GM23338 (cell line): ENCODE measurements around the gene LARGE1. TPM values are rescaled to one million over a fixed set of nuclear protein-coding genes. Genes with fewer than 3 reads are reported as not detected.

Experiments used
- ATAC-seq: fragments of 200-7000 bp; cut with Tn5 transposase; 3 replicates; pipeline ENCODE4 v1.9.1; 2020
- DNase-seq: peaks from one replicate; pipeline ENCODE4 v3.0.0-alpha.2; 2015; ENCODE audit warnings: low spot score
- H2AFZ ChIP-seq: fragments of 200-600 bp; sonication (generic); 2 replicates; pipeline ENCODE4 v1.8.0; 2016; ENCODE audit warnings: antibody characterized with exemption, mild to moderate bottlenecking, moderate library complexity
- H3F3A ChIP-seq: fragments of 200-600 bp; sonication (generic); replicated peaks from 2 replicates; pipeline ENCODE4 v1.8.0; 2017; ENCODE audit warnings: antibody characterized with exemption, mixed run types, low read depth
- H3K27ac ChIP-seq: fragments of 200-600 bp; sonication (generic); 2 replicates; pipeline ENCODE4 v1.6.1; 2016; ENCODE audit warnings: low read depth
- H3K27me3 ChIP-seq: fragments of 200-600 bp; sonication (generic); 2 replicates; pipeline ENCODE4 v1.8.0; 2016; ENCODE audit warnings: mild to moderate bottlenecking, mixed run types, moderate library complexity; ENCODE audit not compliant: insufficient read depth
- H3K36me3 ChIP-seq: fragments of 200-600 bp; sonication (generic); 2 replicates; pipeline ENCODE4 v1.8.0; 2016; ENCODE audit warnings: mild to moderate bottlenecking; ENCODE audit not compliant: insufficient read depth
- H3K4me1 ChIP-seq: fragments of 200-600 bp; sonication (generic); 2 replicates; pipeline ENCODE4 v1.8.0; 2016; ENCODE audit warnings: mild to moderate bottlenecking, moderate library complexity; ENCODE audit not compliant: insufficient read depth
- H3K4me2 ChIP-seq: fragments of 200-600 bp; sonication (generic); 2 replicates; pipeline ENCODE4 v1.7.1; 2017; ENCODE audit warnings: mixed run types
- H3K4me3 ChIP-seq: fragments of 200-600 bp; sonication (generic); 2 replicates; pipeline ENCODE4 v1.6.1; 2016; ENCODE audit warnings: mixed run types
- H3K79me2 ChIP-seq: fragments of 200-600 bp; sonication (generic); replicated peaks from 2 replicates; pipeline ENCODE4 v1.8.0; 2017; ENCODE audit warnings: mild to moderate bottlenecking; ENCODE audit not compliant: insufficient read depth
- H3K9me2 ChIP-seq: fragments of 200-600 bp; sonication (generic); 2 replicates; pipeline ENCODE4 v1.8.0; 2017; ENCODE audit not compliant: insufficient read depth
- H4K20me1 ChIP-seq: fragments of 200-600 bp; sonication (generic); replicated peaks from 2 replicates; pipeline ENCODE4 v1.8.0; 2017; ENCODE audit warnings: mild to moderate bottlenecking; ENCODE audit not compliant: insufficient read depth
- H3K27ac Mint-ChIP-seq: 2 replicates; pipeline ENCODE4 v1.8.0; 2020; ENCODE audit warnings: inconsistent platforms, mild to moderate bottlenecking, moderate library complexity, mixed read lengths
- H3K27me3 Mint-ChIP-seq: 3 replicates; pipeline ENCODE4 v1.8.0; 2022; ENCODE audit warnings: low read depth, mild to moderate bottlenecking, moderate library complexity, mixed read lengths, inconsistent platforms; ENCODE audit not compliant: insufficient read depth, poor library complexity
- H3K36me3 Mint-ChIP-seq: 3 replicates; pipeline ENCODE4 v1.8.0; 2021; ENCODE audit warnings: low read depth, mild to moderate bottlenecking, inconsistent platforms, moderate library complexity, mixed read lengths
- H3K4me1 Mint-ChIP-seq: 3 replicates; pipeline ENCODE4 v1.8.0; 2020; ENCODE audit warnings: mild to moderate bottlenecking, inconsistent platforms, mixed read lengths
- H3K4me3 Mint-ChIP-seq: 3 replicates; pipeline ENCODE4 v1.8.0; 2021; ENCODE audit warnings: moderate library complexity, mild to moderate bottlenecking, inconsistent platforms, mixed read lengths
- H3K9me3 Mint-ChIP-seq: 3 replicates; pipeline ENCODE4 v1.8.0; 2020; ENCODE audit warnings: moderate library complexity, mild to moderate bottlenecking, inconsistent platforms, mixed read lengths
- CREB1 ChIP-seq: fragments of 250-450 bp; sonication (Bioruptor Pico); IDR thresholded peaks from 2 replicates; pipeline ENCODE4 v1.5.0; 2020; ENCODE audit warnings: low read depth, mild to moderate bottlenecking, moderate library complexity
- EZH2 ChIP-seq: fragments of 200-600 bp; sonication (generic); IDR thresholded peaks from one replicate; pipeline ENCODE4 v1.8.0; 2017; ENCODE audit warnings: antibody characterized with exemption, mild to moderate bottlenecking, low read depth; ENCODE audit not compliant: unreplicated experiment
- EZH2phosphoT487 ChIP-seq: fragments of 200-600 bp; sonication (generic); IDR thresholded peaks from one replicate; pipeline ENCODE4 v1.8.1; 2018; ENCODE audit warnings: antibody characterized with exemption; ENCODE audit not compliant: unreplicated experiment
- NANOG ChIP-seq: IDR thresholded peaks from 2 replicates; pipeline ENCODE4 v1.6.1; 2016; ENCODE audit warnings: antibody characterized with exemption, borderline replicate concordance
- POLR2AphosphoS5 ChIP-seq: IDR thresholded peaks from 2 replicates; pipeline ENCODE4 v1.6.1; 2016; ENCODE audit warnings: antibody characterized with exemption, low read depth
- STAT1 ChIP-seq: IDR thresholded peaks from one replicate; pipeline ENCODE4 v1.6.1; 2016; ENCODE audit warnings: antibody characterized with exemption; ENCODE audit not compliant: unreplicated experiment
- ZNF114 ChIP-seq: fragments of 250-450 bp; sonication (Bioruptor Pico); IDR thresholded peaks from 2 replicates; pipeline ENCODE4 v1.5.0; 2020; ENCODE audit warnings: mild to moderate bottlenecking, moderate library complexity
- polyA plus RNA-seq: library from polyadenylated mRNA; unstranded; fragments of >200 nt; fragmentation: Nextera tagmentation; extraction: Ambion mirVana; gene quantifications from 2 replicates; pipeline ENCODE4 v1.2.1, GENCODE V29; 2016
- total RNA-seq: library from RNA; depleted of rRNA; stranded (reverse); fragments of >200 nt; shearing (Covaris generic); gene quantifications from 2 replicates; pipeline ENCODE4 v1.2.3, GENCODE V29; 2014
- TF ChIP-seq, protein P1 (sequence below), 2 experiments: fragments of 200-600 bp in 1 of 2; sonication (generic) in 1 of 2; conservative IDR thresholded peaks; 2 replicates each; pipeline versions ENCODE4 v1.5.1 to v1.6.1; 2016 to 2017; ENCODE audit warnings: antibody characterized with exemption in 2 of 2, low read depth in 2 of 2, mild to moderate bottlenecking in 2 of 2, moderate library complexity in 1 of 2
- TF ChIP-seq, protein P2 (sequence below): IDR thresholded peaks from 2 replicates; pipeline ENCODE4 v1.6.1; 2016; ENCODE audit warnings: antibody characterized with exemption
- TF ChIP-seq, protein P3 (sequence below): IDR thresholded peaks from one replicate; pipeline ENCODE4 v1.6.1; 2018; ENCODE audit warnings: antibody characterized with exemption; ENCODE audit not compliant: unreplicated experiment
- TF ChIP-seq, protein P4 (sequence below): fragments of 250-450 bp; sonication (Bioruptor Pico); IDR thresholded peaks from 2 replicates; pipeline ENCODE4 v1.5.0; 2020; ENCODE audit warnings: mild to moderate bottlenecking, moderate library complexity

LARGE1 gene
- total and polyA plus RNA-seq, 2 experiments from 2014 or later = 12.8 to 75.6 TPM

DNA sequence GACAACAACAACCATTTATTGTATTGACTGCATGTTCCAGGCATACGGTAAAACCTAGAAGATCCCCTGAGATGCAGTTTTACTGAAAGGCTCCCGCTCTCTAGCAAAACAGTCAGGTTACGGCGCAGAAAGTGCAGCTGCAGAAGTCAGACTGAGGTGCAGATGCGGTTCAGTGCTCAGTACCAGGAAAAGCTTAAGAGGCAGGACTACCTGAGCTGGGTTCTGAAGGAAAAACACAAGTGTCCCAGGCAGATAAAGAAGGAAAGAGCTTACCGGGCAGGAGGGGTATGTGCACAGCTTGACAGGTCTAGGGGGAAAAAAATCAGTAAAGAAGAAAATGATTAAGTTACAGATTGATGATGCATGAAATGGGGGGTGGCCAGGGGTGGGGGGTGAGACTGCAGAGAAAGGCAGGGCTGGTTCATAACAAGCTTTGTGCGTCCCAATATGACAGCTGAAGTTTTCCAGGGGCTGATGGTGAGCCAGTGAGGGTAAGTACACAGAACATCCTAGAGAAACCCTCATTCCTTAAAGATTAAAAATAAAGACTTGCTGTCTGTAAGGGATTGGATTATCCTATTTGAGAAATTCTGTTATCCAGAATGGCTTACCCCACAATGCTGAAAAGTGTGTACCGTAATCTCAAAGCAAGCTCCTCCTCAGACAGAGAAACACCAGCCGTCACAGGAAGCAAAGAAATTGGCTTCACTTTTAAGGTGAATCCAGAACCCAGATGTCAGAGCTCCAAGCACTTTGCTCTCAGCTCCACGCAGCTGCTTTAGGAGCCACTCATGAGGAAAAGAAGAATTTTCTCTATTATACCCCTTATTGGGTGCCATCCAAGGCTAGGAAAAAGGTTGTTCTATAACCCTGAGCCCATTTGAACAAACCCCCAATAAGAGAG is 11.9 kb downstream of the LARGE1 start:
- Mint-ChIP-seq H3K4me1 (peaks cover 65% of the 10 kb centered on the region), H3K4me3 (no peak overlapping the region), H3K27me3 (peaks cover 9% of the 10 kb centered on the region), H3K27ac (no peak overlapping the region; the same call in 1 of the 2 replicates), H3K9me3 (no peaks in the 10 kb centered on the region), H3K36me3 (peaks cover 50% of the 10 kb centered on the region)
- ATAC-seq = no peak
- H3K4me2 ChIP-seq = no peak overlapping the region
- no peak overlapping the region for H3K4me3 ChIP-seq
- H3K9me2 ChIP-seq = no peaks in the 10 kb centered on the region
- no peak for DNase-seq
- no peaks in the 10 kb centered on the region for H3K27me3 ChIP-seq
- H3K36me3 ChIP-seq = no peaks in the 10 kb centered on the region
- H2AFZ ChIP-seq = no peak overlapping the region
- peaks cover 64% of the 10 kb centered on the region for H4K20me1 ChIP-seq
- TF ChIP-seq, protein P1, sequence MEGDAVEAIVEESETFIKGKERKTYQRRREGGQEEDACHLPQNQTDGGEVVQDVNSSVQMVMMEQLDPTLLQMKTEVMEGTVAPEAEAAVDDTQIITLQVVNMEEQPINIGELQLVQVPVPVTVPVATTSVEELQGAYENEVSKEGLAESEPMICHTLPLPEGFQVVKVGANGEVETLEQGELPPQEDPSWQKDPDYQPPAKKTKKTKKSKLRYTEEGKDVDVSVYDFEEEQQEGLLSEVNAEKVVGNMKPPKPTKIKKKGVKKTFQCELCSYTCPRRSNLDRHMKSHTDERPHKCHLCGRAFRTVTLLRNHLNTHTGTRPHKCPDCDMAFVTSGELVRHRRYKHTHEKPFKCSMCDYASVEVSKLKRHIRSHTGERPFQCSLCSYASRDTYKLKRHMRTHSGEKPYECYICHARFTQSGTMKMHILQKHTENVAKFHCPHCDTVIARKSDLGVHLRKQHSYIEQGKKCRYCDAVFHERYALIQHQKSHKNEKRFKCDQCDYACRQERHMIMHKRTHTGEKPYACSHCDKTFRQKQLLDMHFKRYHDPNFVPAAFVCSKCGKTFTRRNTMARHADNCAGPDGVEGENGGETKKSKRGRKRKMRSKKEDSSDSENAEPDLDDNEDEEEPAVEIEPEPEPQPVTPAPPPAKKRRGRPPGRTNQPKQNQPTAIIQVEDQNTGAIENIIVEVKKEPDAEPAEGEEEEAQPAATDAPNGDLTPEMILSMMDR (conservative IDR thresholded peaks at IDR 0.05; ENCODE audit: low read depth in 2 of 2) = no peak
- TF ChIP-seq POLR2AphosphoS5 = no peak
- TF ChIP-seq, protein P2, sequence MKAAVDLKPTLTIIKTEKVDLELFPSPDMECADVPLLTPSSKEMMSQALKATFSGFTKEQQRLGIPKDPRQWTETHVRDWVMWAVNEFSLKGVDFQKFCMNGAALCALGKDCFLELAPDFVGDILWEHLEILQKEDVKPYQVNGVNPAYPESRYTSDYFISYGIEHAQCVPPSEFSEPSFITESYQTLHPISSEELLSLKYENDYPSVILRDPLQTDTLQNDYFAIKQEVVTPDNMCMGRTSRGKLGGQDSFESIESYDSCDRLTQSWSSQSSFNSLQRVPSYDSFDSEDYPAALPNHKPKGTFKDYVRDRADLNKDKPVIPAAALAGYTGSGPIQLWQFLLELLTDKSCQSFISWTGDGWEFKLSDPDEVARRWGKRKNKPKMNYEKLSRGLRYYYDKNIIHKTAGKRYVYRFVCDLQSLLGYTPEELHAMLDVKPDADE = no peak
- TF ChIP-seq ZNF114 (CRISPR knock-in tag) = no peak
- no peak for TF ChIP-seq CREB1
- TF ChIP-seq, protein P3, sequence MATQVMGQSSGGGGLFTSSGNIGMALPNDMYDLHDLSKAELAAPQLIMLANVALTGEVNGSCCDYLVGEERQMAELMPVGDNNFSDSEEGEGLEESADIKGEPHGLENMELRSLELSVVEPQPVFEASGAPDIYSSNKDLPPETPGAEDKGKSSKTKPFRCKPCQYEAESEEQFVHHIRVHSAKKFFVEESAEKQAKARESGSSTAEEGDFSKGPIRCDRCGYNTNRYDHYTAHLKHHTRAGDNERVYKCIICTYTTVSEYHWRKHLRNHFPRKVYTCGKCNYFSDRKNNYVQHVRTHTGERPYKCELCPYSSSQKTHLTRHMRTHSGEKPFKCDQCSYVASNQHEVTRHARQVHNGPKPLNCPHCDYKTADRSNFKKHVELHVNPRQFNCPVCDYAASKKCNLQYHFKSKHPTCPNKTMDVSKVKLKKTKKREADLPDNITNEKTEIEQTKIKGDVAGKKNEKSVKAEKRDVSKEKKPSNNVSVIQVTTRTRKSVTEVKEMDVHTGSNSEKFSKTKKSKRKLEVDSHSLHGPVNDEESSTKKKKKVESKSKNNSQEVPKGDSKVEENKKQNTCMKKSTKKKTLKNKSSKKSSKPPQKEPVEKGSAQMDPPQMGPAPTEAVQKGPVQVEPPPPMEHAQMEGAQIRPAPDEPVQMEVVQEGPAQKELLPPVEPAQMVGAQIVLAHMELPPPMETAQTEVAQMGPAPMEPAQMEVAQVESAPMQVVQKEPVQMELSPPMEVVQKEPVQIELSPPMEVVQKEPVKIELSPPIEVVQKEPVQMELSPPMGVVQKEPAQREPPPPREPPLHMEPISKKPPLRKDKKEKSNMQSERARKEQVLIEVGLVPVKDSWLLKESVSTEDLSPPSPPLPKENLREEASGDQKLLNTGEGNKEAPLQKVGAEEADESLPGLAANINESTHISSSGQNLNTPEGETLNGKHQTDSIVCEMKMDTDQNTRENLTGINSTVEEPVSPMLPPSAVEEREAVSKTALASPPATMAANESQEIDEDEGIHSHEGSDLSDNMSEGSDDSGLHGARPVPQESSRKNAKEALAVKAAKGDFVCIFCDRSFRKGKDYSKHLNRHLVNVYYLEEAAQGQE = no peak
- TF ChIP-seq, protein P4, sequence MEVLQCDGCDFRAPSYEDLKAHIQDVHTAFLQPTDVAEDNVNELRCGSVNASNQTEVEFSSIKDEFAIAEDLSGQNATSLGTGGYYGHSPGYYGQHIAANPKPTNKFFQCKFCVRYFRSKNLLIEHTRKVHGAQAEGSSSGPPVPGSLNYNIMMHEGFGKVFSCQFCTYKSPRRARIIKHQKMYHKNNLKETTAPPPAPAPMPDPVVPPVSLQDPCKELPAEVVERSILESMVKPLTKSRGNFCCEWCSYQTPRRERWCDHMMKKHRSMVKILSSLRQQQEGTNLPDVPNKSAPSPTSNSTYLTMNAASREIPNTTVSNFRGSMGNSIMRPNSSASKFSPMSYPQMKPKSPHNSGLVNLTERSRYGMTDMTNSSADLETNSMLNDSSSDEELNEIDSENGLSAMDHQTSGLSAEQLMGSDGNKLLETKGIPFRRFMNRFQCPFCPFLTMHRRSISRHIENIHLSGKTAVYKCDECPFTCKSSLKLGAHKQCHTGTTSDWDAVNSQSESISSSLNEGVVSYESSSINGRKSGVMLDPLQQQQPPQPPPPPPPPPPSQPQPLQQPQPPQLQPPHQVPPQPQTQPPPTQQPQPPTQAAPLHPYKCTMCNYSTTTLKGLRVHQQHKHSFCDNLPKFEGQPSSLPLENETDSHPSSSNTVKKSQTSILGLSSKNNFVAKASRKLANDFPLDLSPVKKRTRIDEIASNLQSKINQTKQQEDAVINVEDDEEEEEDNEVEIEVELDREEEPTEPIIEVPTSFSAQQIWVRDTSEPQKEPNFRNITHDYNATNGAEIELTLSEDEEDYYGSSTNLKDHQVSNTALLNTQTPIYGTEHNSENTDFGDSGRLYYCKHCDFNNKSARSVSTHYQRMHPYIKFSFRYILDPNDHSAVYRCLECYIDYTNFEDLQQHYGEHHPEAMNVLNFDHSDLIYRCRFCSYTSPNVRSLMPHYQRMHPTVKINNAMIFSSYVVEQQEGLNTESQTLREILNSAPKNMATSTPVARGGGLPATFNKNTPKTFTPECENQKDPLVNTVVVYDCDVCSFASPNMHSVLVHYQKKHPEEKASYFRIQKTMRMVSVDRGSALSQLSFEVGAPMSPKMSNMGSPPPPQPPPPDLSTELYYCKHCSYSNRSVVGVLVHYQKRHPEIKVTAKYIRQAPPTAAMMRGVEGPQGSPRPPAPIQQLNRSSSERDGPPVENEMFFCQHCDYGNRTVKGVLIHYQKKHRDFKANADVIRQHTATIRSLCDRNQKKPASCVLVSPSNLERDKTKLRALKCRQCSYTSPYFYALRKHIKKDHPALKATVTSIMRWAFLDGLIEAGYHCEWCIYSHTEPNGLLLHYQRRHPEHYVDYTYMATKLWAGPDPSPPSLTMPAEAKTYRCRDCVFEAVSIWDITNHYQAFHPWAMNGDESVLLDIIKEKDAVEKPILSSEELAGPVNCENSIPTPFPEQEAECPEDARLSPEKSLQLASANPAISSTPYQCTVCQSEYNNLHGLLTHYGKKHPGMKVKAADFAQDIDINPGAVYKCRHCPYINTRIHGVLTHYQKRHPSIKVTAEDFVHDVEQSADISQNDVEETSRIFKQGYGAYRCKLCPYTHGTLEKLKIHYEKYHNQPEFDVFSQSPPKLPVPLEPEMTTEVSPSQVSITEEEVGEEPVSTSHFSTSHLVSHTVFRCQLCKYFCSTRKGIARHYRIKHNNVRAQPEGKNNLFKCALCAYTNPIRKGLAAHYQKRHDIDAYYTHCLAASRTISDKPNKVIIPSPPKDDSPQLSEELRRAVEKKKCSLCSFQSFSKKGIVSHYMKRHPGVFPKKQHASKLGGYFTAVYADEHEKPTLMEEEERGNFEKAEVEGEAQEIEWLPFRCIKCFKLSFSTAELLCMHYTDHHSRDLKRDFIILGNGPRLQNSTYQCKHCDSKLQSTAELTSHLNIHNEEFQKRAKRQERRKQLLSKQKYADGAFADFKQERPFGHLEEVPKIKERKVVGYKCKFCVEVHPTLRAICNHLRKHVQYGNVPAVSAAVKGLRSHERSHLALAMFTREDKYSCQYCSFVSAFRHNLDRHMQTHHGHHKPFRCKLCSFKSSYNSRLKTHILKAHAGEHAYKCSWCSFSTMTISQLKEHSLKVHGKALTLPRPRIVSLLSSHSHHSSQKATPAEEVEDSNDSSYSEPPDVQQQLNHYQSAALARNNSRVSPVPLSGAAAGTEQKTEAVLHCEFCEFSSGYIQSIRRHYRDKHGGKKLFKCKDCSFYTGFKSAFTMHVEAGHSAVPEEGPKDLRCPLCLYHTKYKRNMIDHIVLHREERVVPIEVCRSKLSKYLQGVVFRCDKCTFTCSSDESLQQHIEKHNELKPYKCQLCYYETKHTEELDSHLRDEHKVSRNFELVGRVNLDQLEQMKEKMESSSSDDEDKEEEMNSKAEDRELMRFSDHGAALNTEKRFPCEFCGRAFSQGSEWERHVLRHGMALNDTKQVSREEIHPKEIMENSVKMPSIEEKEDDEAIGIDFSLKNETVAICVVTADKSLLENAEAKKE (CRISPR knock-in tag) = no peak
- no peak for TF ChIP-seq EZH2
- no peak for TF ChIP-seq EZH2phosphoT487
- TF ChIP-seq STAT1 = no peak
- no peak for TF ChIP-seq NANOG
- no peaks in the 10 kb centered on the region for H3F3A ChIP-seq
- H3K27ac ChIP-seq = 0 out of 2 replicates have a peak overlapping the region, but pooled peaks have one; percentile 45
- peaks cover 51% of the 10 kb centered on the region for H3K4me1 ChIP-seq
- peaks cover 100% of the 10 kb centered on the region for H3K79me2 ChIP-seq
